Measurements from ENCODE around the gene INO80C.

INO80C gene

DNA sequence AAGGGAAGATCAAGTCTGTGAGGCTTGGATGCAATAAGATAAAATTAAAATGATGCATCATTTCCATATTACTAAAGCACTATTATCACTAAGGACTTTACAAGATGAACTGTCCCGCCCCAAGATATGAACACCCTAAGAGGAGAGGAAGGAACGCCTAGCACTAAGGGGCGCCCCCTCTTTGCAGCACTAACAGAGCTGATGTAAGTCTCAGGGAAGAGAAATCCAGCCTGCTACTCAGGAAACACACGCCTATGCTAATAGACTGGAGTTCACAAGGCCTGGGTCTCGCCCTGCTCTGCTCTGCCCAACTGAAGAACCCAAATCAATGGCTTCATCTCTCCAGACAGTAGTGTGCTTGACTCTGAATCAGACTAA lies 6.1 kb downstream of the INO80C start:
- TF ChIP-seq CTCF (IDR thresholded peaks at IDR 0.05), result no peak

GRCh38 chr18:35490894-35491699 lies 6.7 kb downstream of the INO80C start:
- no peak for TF ChIP-seq CTCF (IDR thresholded peaks at IDR 0.05)

GRCh38 chr18:35489913-35490490 lies 7.8 kb downstream of the INO80C start:
- TF ChIP-seq CTCF (IDR thresholded peaks at IDR 0.05), result no peak

- TF ChIP-seq CTCF (IDR thresholded peaks at IDR 0.05), result no peak
Observed at GRCh38 chr18:35485852-35486251, 11.9 kb downstream of the INO80C start.

DNA sequence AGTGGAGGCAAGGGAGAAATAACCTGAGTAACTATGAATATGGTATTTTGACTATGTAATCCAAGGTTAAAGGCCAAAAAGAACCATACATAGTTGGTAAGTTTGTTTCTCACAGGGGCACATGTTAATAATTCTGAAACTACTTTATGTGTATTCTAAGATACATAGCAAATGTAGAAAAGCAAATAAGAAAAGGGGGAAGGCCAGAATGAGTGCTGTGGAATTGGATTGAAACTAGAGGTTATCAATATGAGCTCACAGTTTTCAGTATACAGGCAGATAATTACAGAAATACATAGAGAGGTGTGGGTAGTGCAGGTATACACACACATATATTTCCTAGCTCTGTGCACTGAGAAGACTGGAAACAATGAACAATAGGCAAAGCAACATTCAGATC lies 13.7 kb downstream of the INO80C start:
- no peak for TF ChIP-seq CTCF (IDR thresholded peaks at IDR 0.05)

DNA sequence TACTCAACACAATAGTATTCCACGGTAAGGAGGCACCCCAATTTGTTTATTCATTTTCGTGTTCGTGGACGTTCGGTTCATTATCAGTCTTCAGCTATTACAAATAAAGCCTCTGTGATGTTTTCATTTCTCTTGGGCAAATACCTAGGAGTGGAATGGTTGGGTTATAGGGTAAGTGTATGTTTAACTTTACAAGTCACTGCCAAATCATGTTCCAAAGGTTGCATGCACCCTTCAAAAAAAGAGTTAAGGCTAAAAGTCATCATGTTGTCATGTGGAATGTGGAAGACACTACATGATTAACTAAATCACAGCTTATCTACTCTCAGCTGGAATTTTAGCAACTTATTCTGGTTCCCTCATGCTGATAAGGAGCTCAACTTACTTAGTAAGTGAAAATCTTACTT lies 15.8 kb downstream of the INO80C start:
- no peak for TF ChIP-seq CTCF (IDR thresholded peaks at IDR 0.05)

DNA sequence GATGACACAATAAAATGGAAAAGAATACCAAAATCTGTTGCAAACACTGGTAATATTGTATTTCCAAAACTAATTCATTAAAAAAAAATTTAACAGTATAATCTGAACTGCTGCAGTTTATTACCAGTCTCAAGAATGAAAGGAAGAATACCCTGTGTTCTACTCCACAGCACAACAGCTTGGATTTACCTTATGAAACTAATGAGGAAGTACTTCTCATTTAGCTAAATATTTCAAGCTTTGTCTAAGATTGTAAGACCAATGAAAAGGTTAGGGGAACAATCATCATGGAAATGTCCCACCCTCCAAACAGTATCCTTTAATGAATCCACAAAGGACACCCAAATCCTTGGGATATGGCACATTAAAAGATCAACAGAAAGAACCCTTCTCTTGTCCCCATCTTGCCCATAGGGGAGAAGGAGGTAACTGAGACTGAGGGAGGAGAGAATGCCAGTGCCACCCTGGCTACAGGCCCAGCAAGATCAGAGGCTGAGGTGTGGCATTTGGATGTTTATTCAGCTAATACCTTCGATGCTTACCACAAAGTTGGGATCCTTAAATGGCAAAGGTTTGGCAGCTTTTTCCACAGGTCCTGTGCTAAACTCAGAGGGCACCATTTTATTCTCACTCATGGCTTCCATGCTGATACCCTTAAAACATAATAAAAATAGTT lies 17.7 kb downstream of the INO80C start:
- no peak for TF ChIP-seq CTCF (IDR thresholded peaks at IDR 0.05)
